GM18951 (cell line): ENCODE data around the gene COPS9.

ENCODE experiments used
- POLR2A ChIP-seq: IDR thresholded peaks from 4 replicates; pipeline ENCODE4 v1.6.1; 2011; ENCODE audit warnings: mild to moderate bottlenecking; ENCODE audit not compliant: insufficient read length, insufficient read depth; ENCODE audit errors: extremely low read depth
- in situ Hi-C: fragments of 300-500 bp; cut with MboI; formaldehyde crosslinking; loops from one replicate; pipeline ENCODE4 v1.12.0; 2022; ENCODE audit warnings: low sequenced_read_pairs, mixed read lengths, inconsistent platforms; ENCODE audit not compliant: unreplicated experiment

COPS9 gene

GRCh38 chr2:240140511-240140910 is 4.4 kb upstream of the COPS9 start, which contains the start of gene OTOS:
Gene OTOS, minus strand, starts transcription at chr2:240140658. Its CDS starts 332 bp downstream, at chr2:240140326.
- no peak for TF ChIP-seq POLR2A
- in situ Hi-C loops = loop anchor here (10.0 kb wide), 1 partner anchor 66 kb away; no protein-coding TSS in a partner anchor

GRCh38 chr2:240139666-240140393 is 3.7 kb upstream of the COPS9 start:
- in situ Hi-C loops = loop anchor here (10.0 kb wide), 1 partner anchor 65 kb away; no protein-coding TSS in a partner anchor

GRCh38 chr2:240139011-240139441 is 2.9 kb upstream of the COPS9 start:
- TF ChIP-seq POLR2A = no peak
- in situ Hi-C loops = no loop called here

More at GRCh38 chr2:240139666-240140393, 3.7 kb upstream of the COPS9 start:
- no peak for TF ChIP-seq POLR2A

- no peak for TF ChIP-seq POLR2A
- in situ Hi-C loops = no loop called here
Measured at GRCh38 chr2:240138254-240138984, 2.3 kb upstream of the COPS9 start.

- TF ChIP-seq POLR2A = no peak
- in situ Hi-C loops = no loop called here
Measured at GRCh38 chr2:240137596-240138253, 1.6 kb upstream of the COPS9 start.

GRCh38 chr2:240136671-240137292 is 677 bp upstream of the COPS9 start:
- in situ Hi-C loops = no loop called here
- TF ChIP-seq POLR2A = no peak

- in situ Hi-C loops = no loop called here
- TF ChIP-seq POLR2A = no peak
Measured at GRCh38 chr2:240135706-240136012, 446 bp downstream of the COPS9 start.

- TF ChIP-seq POLR2A = no peak
- in situ Hi-C loops = no loop called here
Measured at GRCh38 chr2:240134956-240135520, 1.1 kb downstream of the COPS9 start.

GRCh38 chr2:240134466-240134865 is 1.6 kb downstream of the COPS9 start:
- TF ChIP-seq POLR2A = no peak
- in situ Hi-C loops = no loop called here

GRCh38 chr2:240133401-240133800 is 2.7 kb downstream of the COPS9 start:
- TF ChIP-seq POLR2A = no peak

GRCh38 chr2:240132651-240132980 is 3.5 kb downstream of the COPS9 start:
- in situ Hi-C loops = no loop called here
- TF ChIP-seq POLR2A = no peak

More at GRCh38 chr2:240133401-240133800, 2.7 kb downstream of the COPS9 start:
- in situ Hi-C loops = no loop called here

GRCh38 chr2:240131941-240132650 is 4.0 kb downstream of the COPS9 start:
- TF ChIP-seq POLR2A = no peak
- in situ Hi-C loops = no loop called here
